DND-41 (cell line): ENCODE data around the gene GADD45GIP1.

ENCODE experiments used
- CTCF ChIP-seq: IDR thresholded peaks from 2 replicates; pipeline ENCODE4 v1.5.1; 2012; ENCODE audit warnings: borderline replicate concordance, low read length, moderate library complexity, mild to moderate bottlenecking; ENCODE audit not compliant: poor library complexity, severe bottlenecking; ENCODE audit errors: extremely low read depth
- EZH2 ChIP-seq: IDR thresholded peaks from 3 replicates; pipeline ENCODE4 v1.6.1; 2012; ENCODE audit warnings: borderline replicate concordance, low read depth, mild to moderate bottlenecking, moderate library complexity, low read length, inconsistent platforms; ENCODE audit not compliant: severe bottlenecking

- TF ChIP-seq CTCF = peak; percentile 35
- no peak for TF ChIP-seq EZH2
Measured at GRCh38 chr19:12938779-12939601, 18.0 kb downstream of the GADD45GIP1 start.
